Right lobe of liver (tissue), 4 donors: Measurements from ENCODE around the gene GUK1.

ENCODE experiments used
- CTCF ChIP-seq, 4 donors: fragments of 200-600 bp in 3 of 4; fragments of 450-650 bp in 1 of 4; IDR thresholded peaks; one replicate each; pipeline versions ENCODE4 v1.5.1 to v1.8.0; 2016 to 2022; ENCODE audit warnings: antibody characterized with exemption in 4 of 4, mild to moderate bottlenecking in 2 of 4
- POLR2A ChIP-seq: fragments of 450-650 bp; IDR thresholded peaks from one replicate; pipeline ENCODE4 v1.6.1; 2017; ENCODE audit warnings: antibody characterized with exemption, mild to moderate bottlenecking
- donor health status: DM: no; HTN: no; CAD: no.
- donor health status: DM: no; HTN: no; CAD: no.
- donor health status: DM: no; HTN: yes; CAD: no.

DNA sequence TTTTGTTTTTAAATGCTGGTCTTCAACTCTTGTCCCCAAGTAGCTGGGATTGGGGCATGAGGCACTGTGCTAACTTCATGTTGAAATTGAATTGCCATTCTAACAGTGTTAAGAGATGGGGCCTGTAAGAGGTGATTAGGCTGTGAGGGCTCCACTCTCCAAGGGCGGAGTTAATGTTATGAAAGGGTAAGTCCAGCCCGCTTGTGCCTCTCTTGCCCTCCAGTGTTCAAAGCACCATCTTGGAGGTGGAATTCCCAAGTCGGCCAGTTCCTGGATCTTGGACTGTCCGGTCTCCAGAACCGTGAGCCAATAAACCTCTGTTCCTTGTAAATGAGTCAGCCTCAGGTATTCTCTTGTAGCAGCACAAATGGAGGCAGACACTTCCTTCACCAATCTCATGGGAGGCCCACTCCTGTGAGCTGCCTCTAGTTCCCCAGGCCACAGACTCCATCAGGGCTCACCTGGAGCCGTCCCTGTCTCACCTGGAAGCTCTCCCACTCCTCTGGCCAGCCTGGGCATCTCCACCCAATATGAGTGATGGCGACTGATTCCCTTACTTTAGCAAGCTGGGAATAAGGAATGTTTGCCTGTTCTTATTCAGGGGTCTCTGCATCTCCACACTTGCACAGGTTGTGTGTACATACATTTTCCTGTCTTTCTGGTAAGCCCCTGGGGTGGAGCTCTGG, 41.0 kb downstream of the GUK1 start:
- TF ChIP-seq CTCF (IDR thresholded peaks at IDR 0.05) (no peak), POLR2A (no peak)
